NB4 (cell line): Measurements from ENCODE around the gene NMRK1.

Experiments used
- MYC ChIP-seq: IDR thresholded peaks from 2 replicates; pipeline ENCODE4 v1.6.1; 2011; ENCODE audit warnings: low read depth, low read length
- POLR2A ChIP-seq: IDR thresholded peaks from 2 replicates; pipeline ENCODE4 v1.6.1; 2011; ENCODE audit warnings: mild to moderate bottlenecking; ENCODE audit not compliant: insufficient read length; ENCODE audit errors: extremely low read depth
- TF ChIP-seq, protein P1 (sequence below): IDR thresholded peaks from one replicate; pipeline ENCODE4 v1.5.1; 2012; ENCODE audit warnings: low read depth, low read length
- TF ChIP-seq, protein P2 (sequence below): IDR thresholded peaks from 2 replicates; pipeline ENCODE4 v1.6.1; 2011; ENCODE audit warnings: low read depth, low read length

DNA sequence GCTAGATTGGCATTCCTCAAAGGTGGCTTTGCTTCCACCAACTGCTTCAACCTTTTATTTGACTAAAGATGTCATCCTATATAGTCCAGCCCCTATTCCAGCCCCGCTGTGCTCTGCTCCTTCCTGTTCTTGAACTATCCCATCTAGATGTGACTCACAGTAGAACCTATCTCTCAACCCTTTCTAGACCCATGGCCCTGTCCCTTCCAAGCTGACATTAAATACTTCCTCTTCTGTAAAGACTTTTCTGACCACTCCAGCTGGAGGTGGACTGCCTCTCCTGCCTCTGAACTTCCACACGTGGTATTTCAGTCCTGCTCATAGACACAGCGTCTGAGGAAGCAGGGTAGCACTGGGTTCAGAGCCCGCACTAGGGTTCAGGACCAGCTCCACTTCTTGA, 32.7 kb upstream of the NMRK1 start:
- TF ChIP-seq, protein P1, sequence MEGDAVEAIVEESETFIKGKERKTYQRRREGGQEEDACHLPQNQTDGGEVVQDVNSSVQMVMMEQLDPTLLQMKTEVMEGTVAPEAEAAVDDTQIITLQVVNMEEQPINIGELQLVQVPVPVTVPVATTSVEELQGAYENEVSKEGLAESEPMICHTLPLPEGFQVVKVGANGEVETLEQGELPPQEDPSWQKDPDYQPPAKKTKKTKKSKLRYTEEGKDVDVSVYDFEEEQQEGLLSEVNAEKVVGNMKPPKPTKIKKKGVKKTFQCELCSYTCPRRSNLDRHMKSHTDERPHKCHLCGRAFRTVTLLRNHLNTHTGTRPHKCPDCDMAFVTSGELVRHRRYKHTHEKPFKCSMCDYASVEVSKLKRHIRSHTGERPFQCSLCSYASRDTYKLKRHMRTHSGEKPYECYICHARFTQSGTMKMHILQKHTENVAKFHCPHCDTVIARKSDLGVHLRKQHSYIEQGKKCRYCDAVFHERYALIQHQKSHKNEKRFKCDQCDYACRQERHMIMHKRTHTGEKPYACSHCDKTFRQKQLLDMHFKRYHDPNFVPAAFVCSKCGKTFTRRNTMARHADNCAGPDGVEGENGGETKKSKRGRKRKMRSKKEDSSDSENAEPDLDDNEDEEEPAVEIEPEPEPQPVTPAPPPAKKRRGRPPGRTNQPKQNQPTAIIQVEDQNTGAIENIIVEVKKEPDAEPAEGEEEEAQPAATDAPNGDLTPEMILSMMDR, result no peak
- TF ChIP-seq POLR2A, result no peak
- TF ChIP-seq, protein P2, sequence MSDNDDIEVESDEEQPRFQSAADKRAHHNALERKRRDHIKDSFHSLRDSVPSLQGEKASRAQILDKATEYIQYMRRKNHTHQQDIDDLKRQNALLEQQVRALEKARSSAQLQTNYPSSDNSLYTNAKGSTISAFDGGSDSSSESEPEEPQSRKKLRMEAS, result no peak
- TF ChIP-seq MYC, result no peak
